GM18858 (cell line): ENCODE measurements around the gene SPPL2B.

ENCODE experiments used
- ATAC-seq: cut with Tn5 transposase; IDR thresholded peaks from one replicate; pipeline ENCODE4 v1.9.1; 2021; ENCODE audit not compliant: unreplicated experiment

The SPPL2B gene

DNA sequence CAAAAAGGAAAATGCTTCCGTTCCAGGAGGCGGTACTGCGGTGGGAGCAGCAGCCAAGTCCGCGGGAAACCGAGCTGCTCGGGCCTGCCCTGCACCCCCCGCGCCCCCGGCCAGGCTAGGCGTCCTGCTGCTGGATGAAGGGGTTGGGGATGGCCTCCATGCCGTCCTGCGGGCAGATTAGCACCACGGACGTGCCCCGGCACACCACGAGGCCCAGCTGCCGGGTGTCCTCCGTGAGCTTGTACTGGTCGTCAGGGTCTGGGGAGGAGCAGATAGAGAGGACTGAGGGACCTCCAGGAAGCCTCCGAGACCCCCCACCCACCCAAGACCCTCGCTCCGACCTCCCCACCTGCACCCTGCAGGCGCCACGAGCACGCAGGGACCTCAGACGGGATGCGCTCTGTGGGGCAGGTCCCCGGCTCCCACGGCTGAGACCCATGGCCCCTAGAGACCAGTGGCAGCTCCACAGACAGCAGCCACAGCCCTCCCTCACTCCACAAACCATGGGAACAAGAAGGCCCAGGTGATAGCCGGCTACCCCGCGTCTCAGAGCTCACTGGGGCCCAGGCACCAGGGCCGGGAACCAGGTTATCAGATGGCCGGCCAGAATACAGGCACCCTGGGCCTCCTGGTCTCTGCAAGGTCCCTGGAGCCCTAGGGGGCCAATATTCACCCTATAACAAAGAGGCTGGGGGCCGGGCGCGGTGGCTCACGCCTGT, 6.8 kb upstream of the SPPL2B start:
- ATAC-seq: no peak

DNA sequence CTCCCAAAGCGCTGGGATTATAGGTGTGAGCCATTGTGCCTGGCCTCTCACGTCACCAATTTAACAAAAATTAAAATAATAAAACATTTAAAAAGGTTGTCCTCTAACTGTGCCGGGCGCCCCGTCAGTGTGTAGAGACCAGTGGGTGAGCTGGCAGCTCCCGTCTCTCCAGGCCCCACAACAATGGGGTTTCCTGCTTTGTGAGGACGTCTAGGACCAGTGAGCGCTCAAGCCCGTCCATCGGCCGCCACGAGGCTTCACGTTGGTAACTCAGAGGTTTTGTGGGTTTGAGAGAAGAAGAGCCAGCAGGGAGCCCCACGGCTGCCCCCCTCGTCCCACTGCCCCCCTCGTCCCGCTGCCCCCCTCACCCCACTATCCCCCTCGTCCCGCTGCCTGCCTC, 4.8 kb upstream of the SPPL2B start:
- ATAC-seq: no peak

DNA sequence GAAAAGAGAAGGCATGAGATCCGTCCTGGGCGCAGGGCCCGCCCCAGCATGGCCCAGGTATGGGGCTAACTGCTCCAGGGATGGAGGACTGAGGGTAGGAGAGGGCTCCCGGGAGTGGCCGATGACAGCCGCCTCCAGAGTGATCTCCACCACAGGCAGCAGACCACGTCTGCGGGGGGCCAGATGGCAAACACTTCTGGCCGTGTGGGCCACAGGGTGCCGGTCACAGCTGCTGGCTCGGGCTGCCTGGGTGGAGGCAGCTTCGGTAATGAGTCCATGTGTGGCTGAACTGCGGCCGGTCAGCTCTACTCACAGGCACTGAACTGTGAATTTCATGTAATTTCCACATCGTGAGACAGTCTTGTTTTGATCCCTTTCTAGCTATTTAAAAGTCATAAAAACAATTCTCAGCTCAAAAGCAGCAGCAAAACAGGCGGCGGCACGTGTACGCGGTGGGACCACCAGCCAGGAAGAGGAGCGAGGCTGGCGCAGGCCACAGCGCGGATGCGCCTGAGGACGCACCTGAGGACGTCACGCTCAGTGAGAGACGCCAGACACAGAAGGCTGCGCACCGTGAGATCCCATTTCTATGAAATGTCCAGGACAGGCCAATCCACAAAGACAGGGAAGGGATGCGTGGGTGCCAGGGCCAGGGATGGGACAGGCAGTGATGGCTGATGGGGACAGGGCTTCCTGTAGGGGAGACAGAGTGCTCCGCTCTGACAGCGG, 4.1 kb upstream of the SPPL2B start:
- no peak for ATAC-seq

DNA sequence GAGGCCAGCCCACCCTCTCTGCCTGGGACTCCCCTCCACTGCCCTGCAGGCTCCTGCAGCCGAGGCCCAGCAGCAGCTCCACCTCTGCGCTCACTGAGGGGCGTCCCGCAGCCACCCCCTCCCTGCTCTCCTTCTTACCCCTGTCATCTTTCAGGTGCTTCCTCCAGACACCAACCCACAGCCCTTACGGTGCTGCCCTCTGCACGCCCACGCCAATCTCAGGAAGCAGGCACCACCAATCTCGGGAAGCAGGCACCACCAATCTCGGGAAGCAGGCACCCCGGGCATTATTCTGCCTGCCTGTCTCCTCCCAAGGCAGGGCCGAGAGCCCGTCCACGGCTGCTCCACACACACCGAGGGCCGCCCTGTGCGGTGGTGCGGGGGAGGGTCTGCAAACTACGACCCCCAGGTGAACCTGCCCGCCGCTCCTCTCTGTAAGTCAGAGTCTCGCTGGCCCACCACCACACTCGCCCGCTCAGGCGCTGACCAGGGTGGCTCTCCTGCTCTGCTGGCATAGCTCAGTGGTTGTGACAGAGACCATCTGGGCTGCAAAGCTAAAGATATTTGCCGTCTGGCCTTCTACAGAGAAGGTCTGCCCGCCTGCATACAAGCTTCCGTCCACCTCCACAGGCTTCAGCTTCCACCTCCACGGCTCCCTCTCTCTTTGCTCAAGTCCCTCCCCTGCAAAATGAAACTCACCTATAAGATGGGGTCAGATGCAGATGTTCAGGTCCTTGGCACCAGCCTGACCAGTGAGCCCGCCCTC, 3.0 kb upstream of the SPPL2B start:
- no peak for ATAC-seq

DNA sequence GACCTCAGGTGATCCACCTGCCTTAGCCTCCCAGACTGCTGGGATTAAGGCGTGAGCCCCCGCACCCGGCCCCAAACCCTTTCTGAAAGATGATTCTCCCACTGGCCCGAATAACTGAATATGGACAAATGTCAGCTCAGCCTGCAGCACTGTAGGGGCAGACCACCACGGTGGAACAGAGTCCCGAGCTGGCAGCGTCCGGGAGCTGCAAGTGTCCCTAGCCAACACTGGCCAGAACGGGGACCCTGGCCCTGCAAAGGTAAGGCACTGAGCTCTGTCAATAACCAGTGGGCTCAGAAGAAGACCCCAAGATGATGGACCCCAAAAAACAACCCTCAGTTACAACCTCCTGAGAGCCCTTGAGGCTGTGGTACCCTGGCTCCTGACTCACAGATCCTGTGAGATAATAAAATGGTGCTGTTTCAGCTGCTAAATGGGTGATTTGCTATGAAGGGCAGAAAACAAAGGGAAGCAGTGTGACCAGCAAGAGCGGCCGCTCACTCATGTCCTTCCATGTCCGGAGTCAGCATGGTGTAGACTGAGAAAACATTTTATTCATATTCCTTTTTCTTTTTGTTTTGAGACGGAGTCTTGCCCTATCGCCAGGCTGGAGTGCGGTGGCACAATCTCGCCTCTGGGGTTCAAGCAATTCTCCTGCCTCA, 1.7 kb upstream of the SPPL2B start:
- ATAC-seq: no peak

DNA sequence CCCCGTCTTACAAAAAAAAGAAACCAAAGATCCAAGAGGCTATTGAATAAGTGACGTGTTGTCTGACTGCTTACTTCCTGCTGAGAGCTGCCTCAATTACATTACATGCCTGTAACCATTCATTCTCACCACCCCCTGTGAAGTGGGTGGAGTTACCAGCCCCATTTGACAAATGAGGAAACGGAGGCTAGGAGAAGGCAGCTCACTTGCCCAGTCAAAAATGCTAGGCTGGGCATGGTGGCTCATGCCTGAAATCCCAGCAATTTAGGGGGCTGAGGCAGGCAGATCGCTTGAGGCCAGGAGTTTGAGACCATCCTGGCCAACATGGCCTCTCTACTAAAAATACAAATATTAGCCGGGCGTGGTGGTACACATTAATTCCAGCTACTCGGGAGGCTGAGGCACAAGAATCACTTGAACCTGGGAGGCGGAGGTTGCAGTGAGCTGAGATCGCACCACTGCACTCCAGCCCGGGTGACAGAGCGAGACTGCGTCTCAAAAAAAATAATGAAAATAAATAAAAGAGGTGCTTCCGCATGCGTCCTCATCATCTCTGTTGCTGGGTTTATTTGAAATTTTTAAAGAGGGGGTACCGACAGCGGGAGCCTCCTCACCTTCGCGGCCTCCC, 597 bp upstream of the SPPL2B start:
- ATAC-seq: no peak

DNA sequence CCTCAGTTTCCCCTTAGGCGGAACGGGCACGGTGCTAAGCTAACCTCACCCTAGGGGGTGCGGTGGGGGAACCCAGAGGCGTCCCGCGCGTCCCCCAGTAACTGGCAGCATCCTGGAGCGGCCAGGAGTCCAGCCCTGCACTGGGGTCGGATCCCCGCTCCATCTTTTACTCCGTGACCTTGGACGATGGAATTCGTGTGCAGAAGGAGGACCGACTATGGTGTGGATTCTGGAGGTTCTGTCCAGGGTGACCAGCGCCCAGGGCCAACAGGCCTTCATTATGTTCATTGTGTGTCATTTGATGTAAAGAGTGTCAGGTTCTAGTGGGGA, 630 bp downstream of the SPPL2B start:
- no peak for ATAC-seq

DNA sequence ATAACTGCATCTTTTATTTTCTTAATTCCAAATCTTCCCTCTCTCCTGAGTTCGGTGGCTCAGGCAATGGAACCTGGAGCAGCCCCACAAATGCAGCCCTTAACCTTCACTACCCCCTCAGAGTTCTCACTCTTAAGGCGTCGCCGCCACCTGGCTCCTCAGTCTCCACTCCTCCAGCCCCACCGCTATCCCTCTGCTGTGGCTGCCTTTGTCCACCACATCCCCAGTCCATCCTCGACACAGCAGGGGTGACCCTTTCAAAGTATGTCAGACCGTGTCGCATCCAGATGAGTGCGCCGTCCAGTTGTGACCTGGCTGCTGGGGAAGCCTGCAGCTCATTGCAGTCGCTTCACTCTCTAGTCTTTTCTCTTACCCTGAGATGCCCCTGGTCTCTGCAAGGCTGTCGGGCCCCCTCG, 1.0 kb downstream of the SPPL2B start:
- ATAC-seq: no peak

DNA sequence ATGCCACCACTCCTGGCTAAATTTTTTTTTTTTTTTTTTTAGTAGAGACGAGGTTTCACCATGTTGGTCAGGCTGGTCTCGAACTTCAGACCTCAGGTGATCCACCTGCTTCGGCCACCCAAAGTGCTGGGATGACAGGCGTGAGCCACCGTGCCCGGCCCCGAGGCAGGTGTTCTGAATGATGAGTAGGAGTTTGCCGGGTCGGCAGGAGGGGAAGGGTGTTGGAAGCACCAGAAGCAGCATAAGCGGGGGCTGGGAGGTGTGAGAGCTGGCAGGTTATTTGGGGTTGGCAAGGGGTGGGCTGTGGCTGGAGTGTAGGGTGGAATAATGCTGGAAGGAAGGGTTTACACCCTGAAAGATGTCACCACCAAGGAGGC, 1.8 kb downstream of the SPPL2B start:
- ATAC-seq: no peak

DNA sequence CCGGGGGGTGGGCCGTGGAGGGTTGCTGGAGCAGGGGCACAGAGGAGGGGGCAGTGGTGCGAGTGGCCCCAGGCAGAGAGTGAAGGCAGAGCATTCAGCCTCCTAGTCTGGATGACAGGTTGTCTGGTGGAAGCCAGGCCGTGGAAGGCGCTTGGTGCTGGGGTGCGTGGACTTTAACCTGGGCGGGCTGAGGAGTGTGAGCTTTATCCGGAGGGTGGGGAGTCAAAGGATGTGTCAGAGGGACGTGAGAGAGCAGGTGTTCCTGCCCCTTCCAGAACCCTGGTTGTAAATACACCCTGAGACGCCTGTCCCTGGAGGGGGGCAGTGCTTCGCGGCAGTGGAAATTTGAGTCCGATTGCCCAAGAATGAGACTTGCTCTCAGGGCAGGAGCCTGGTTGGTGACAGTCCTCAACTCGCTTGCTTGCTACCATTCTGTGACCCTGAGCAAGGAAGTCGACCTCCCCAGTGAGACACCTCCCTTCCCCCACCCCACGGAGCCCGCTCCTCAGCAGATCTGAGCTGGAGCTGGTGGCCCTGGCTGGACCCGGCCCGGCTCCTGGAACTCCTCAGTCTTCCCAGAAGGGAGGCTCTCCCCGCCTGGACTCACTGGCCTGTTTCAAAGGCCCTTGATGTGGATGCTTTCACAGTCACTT, 2.3 kb downstream of the SPPL2B start:
- no peak for ATAC-seq

DNA sequence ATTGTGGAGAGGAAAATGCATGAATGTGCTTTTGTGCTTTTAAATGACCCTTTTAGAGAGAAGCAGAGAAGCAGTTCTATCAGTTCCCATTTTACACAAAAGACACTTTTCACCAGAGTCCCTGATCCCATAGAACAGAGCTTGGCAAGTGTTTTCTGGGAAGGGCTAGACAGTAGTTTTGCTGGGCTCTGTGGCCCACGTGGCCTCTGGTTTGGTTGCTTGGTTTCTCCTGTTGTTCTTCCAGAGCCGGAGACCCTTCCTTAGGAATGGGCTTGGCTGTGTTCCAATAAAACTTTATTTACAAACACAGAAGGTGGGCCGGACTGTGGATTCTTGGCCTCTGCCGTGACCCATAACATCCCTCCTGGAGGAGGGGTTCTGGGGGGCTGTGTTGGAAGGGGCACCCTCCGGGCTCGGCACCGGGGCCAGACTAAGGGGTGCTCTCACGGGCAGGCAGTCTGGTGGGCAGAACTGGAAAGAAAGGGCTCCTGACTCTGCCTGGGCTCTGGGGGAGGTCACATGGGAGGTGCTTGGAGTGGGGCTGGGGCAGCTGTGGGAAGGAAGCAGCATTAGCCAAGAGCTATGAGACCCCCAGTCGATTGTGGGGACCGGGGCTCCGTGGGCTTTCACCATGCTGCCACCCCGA, 3.2 kb downstream of the SPPL2B start:
- ATAC-seq: no peak

DNA sequence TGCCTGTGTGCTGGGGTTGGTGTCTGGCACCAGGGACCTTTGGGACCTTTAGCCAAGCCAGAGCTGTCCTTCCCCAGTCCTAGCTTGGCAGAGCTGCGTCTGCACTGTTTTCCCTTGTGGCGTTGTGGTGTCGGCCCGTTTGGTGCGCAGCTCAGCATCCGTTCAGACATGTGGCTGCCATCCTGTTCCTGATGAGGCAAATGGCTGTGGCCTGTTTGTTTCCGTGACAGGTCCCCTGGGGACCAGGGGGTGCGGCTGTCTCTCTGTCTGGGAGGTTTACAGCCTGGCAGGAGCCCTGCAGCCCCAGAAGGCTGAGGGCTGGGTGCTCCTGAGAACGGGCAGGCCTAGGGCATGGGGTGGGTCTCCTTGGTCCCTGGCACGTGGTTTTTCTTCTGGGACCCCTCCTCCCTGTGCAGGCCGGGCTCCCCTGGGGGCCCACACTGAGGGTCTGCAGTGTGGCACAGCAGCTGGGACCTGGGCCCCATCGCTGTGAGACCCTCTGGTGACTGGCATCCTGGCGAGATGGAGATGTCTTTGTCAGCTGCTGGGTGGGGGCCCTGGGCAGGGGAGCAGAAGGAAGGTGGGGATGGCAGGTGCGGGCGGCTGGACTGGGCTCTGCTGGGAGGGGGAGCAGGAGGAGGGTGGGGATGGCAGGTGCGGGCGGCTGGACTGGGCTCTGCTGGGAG, 4.0 kb downstream of the SPPL2B start:
- no peak for ATAC-seq

DNA sequence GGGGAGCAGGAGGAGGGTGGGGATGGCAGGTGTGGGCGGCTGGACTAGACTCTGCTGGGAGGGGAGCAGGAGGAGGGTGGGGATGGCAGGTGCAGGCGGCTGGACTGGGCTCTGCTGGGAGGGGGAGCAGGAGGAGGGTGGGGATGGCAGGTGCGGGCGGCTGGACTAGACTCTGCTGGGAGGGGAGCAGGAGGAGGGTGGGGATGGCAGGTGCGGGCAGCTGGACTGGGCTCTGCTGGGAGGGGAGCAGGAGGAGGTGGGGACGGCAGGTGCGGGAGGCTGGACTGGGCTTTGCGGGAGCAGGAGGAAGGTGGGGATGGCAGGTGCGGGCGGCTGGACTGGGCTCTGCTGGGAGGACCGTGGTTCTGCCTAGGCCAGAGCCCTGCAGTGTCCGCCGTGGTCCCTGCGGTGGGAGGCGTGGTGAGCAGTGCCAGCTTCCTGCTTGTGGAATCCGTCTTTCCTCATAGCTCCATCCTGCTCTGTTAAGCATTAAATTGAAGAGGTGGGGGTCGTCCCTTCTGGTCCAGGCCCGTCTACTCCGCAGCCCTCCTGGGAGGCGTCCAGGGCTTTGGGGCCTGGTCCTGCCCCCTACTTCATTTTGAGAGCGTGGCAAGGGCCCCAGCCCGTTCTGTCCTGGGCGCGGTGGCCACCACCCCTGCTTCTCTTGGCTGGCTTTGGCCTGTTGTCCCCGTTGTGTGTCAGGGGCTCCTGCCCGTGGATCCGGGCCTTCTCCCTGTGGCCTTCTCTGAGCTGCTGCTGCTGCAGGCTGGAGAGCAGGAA, 4.7 kb downstream of the SPPL2B start:
- ATAC-seq: no peak

DNA sequence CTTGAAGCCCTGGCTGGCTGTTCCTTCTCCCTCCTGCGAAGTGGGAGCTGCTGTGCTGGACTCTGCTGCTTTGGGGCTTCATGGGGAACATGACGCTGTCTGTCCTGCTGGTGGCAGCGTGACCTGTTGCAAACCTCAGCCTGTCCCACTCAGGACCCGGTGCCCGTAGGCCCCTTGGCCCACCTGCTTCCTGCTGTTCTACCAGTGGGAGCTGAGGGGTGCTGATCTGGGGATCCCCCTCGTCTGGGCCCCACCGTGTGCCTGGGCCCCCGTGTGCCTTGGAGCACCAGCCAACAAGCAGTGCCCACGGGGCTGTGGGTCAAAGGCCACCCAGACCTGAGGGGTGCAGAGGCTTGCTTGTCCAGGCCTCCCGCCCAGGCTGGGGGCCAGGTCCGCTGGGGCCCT, 5.3 kb downstream of the SPPL2B start:
- ATAC-seq: no peak

DNA sequence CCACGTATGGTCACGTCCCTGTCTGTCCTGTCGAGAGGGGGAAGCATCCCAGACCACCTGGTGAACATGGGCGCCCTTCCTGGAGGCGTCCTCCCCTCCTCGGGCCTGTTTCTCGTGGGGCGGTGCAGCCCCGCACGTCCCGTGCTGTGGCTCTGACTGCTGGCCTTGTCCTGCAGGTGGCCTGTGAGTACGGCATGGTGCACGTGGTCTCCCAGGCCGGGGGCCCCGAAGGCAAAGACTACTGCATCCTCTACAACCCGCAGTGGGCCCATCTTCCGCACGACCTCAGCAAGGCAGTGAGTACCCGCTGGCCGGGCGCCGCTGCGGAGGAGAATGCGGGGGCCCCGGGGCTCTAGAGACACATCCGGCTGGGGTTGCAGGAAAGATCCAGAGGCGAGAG, 5.9 kb downstream of the SPPL2B start:
- ATAC-seq: no peak

DNA sequence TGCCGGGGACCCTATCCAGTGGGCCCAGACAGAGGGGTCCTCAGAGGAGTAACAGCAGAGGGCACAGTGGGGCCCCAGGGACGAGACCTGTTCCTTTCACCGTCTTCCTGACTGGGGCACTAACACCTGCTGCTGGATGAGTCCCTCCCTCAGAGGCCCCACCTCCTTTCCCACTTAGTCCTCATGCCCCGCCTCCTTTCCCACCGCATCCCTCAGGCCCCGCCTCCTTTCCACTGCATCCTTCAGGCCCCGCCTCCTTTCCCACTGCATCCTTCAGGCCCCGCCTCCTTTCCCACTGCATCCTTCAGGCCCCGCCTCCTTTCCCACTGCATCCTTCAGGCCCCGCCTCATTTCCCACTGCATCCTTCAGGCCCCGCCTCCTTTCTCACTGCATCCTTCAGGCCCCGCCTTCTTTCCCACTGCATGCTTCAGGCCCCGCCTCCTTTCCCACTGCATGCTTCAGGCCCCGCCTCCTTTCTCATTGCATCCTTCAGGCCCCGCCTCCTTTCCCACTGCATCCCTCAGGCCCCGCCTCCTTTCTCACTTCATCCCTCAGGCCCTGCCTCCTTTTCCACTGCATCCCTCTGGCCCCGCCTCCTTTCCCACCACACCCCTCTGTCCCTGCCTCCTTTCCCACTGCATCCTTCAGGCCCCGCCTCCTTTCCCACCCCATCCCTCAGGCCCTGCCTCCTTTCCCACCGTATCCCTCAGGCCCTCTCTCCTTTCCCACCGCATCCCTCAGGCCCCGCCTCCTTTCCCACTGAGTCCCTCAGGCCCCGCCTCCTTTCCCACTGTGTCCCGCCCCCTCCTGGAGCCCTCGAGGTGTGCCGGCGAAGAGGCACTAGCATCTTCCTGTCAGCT, 6.7 kb downstream of the SPPL2B start:
- ATAC-seq: no peak

DNA sequence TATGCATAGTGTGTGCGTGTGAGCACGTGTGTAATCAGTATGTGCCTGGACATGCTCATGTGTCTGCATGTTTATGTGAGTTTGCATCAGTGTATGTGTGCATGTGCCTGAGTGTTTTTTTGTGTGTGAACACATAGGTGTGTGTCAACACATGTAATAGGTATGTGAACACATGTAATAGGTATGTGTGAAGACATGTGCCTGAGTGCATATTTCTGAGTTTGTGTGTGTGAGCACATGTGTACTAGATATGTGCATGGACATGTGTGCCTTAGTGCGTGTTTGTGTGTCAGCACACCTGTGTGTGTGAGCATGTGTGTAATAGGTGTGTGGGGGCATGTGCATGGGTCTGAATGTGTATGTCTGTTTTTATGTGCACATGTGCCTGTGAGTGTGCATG, 7.4 kb downstream of the SPPL2B start:
- ATAC-seq: no peak
